ENCODE data around the gene S100PBP.

DNA sequence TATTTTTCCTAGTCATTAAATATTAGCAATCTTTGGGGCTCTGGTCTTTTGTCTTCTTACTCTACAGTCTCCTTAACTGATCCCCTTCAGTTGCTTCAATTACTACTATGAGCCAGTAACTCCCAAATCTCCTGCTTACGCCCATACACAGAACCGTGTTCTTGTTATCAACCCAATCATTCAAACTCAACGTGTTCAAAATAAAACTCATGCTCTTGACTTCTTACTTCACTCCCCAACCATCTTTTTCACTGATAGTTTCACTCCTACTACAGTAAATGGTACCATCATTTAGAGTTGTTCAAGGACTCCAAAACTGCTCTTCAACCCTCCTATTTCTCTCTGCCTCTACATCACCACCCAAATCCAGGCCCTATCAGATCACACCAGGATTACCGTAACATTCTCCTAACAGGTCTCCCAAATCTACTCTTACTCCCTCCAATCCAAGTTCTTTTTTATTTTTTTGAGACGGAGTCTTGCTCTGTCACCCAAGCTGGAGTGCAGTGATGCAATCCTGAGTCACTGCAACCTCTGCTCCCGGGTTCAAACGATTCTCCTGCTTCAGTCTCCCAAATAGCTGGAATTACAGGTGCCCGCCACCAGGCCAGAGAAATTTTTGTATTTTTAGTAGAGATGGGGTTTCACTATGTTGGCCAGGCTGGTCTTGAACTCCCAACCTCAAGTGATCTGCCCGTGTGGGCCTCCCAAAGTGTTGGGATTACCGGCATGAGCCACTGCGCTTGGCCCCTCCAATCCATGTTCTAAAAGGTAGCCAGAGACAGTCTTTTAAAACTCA lies 3.3 kb upstream of the S100PBP start:
- TF ChIP-seq, protein P1, sequence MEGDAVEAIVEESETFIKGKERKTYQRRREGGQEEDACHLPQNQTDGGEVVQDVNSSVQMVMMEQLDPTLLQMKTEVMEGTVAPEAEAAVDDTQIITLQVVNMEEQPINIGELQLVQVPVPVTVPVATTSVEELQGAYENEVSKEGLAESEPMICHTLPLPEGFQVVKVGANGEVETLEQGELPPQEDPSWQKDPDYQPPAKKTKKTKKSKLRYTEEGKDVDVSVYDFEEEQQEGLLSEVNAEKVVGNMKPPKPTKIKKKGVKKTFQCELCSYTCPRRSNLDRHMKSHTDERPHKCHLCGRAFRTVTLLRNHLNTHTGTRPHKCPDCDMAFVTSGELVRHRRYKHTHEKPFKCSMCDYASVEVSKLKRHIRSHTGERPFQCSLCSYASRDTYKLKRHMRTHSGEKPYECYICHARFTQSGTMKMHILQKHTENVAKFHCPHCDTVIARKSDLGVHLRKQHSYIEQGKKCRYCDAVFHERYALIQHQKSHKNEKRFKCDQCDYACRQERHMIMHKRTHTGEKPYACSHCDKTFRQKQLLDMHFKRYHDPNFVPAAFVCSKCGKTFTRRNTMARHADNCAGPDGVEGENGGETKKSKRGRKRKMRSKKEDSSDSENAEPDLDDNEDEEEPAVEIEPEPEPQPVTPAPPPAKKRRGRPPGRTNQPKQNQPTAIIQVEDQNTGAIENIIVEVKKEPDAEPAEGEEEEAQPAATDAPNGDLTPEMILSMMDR (IDR thresholded peaks at IDR 0.05; ENCODE audit: extremely low read depth in 1 of 2, insufficient read depth in 1 of 2, low read depth in 1 of 2, low read length in 2 of 2): no peak
- TF ChIP-seq POLR2A (IDR thresholded peaks at IDR 0.05; ENCODE audit: low read depth, low read length) (no peak), EZH2 (IDR thresholded peaks at IDR 0.05; ENCODE audit: borderline replicate concordance, low read depth, low read length, severe bottlenecking) (no peak)
